CD8-positive, alpha-beta memory T cell (primary cell): ENCODE results near the gene CHST10. TPM values are rescaled to one million over a fixed set of nuclear protein-coding genes. Genes with fewer than 3 reads are reported as not detected.
A peak's percentile ranks its signal among the peaks of the same experiment; 100 is the strongest.

Source experiments
- CTCF ChIA-PET: fragments of 350-600 bp; sonication (Branson Sonifier 250); formaldehyde crosslinking; loops from one replicate; lab custom pipeline; 2021; ENCODE audit warnings: antibody characterized with exemption; lab: Charles Lee
- POLR2A ChIA-PET: fragments of 350-600 bp; sonication (Branson Sonifier 250); formaldehyde crosslinking; loops from one replicate; lab custom pipeline; 2021; ENCODE audit warnings: antibody characterized with exemption; lab: Charles Lee
- DNase-seq, 5 donors: peaks; one replicate each; pipeline versions ENCODE4 v3.0.0 to v3.0.0-alpha.2; 2020 to 2022; ENCODE audit warnings: mixed read lengths in 1 of 5
- H3K27ac ChIP-seq: one replicate; pipeline ENCODE4 v1.7.0; 2013; ENCODE audit warnings: low read depth, mild to moderate bottlenecking, low read length, moderate library complexity
- H3K27me3 ChIP-seq: 2 replicates; pipeline ENCODE4 v1.7.0; 2013; ENCODE audit warnings: low read length, mild to moderate bottlenecking; ENCODE audit not compliant: insufficient read depth, poor library complexity, severe bottlenecking
- H3K36me3 ChIP-seq: 2 replicates; pipeline ENCODE4 v1.7.0; 2013; ENCODE audit warnings: mild to moderate bottlenecking, low read length, moderate library complexity; ENCODE audit not compliant: insufficient read depth
- H3K4me1 ChIP-seq: 2 replicates; pipeline ENCODE4 v1.7.0; 2013; ENCODE audit warnings: mild to moderate bottlenecking, low read length, moderate library complexity; ENCODE audit not compliant: insufficient read depth
- H3K4me3 ChIP-seq: 2 replicates; pipeline ENCODE4 v1.7.0; 2013; ENCODE audit warnings: mild to moderate bottlenecking, low read length
- H3K9me3 ChIP-seq: 2 replicates; pipeline ENCODE4 v1.7.0; 2013; ENCODE audit warnings: mild to moderate bottlenecking, low read length
- H3K27ac Mint-ChIP-seq, 8 donors: one replicate each; pipeline ENCODE4 v1.8.0; 2020 to 2021; ENCODE audit warnings: mixed read lengths in 8 of 8, mild to moderate bottlenecking in 6 of 8, inconsistent platforms in 3 of 8, moderate library complexity in 3 of 8
- H3K27me3 Mint-ChIP-seq, 2 donors: one replicate each; pipeline ENCODE4 v1.8.0; 2020 to 2021; ENCODE audit warnings: mixed read lengths in 2 of 2, mild to moderate bottlenecking in 1 of 2, moderate library complexity in 1 of 2
- H3K36me3 Mint-ChIP-seq, 3 donors: one replicate each; pipeline ENCODE4 v1.8.0; 2020 to 2021; ENCODE audit warnings: mixed read lengths in 3 of 3, inconsistent platforms in 1 of 3, mild to moderate bottlenecking in 1 of 3
- H3K4me1 Mint-ChIP-seq, 3 donors: one replicate each; pipeline ENCODE4 v1.8.0; 2020 to 2021; ENCODE audit warnings: mixed read lengths in 3 of 3, inconsistent platforms in 1 of 3, mild to moderate bottlenecking in 1 of 3
- H3K4me3 Mint-ChIP-seq, 7 donors: one replicate each; pipeline ENCODE4 v1.8.0; 2020 to 2021; ENCODE audit warnings: mixed read lengths in 7 of 7, mild to moderate bottlenecking in 6 of 7, moderate library complexity in 4 of 7, inconsistent platforms in 2 of 7
- H3K9me3 Mint-ChIP-seq, 5 donors: one replicate each; pipeline ENCODE4 v1.8.0; 2020 to 2022; ENCODE audit warnings: mixed read lengths in 5 of 5, mild to moderate bottlenecking in 3 of 5, moderate library complexity in 2 of 5, inconsistent platforms in 1 of 5
- polyA plus RNA-seq: library from polyadenylated mRNA; unstranded; fragments of 300-500 nt; fragmentation: Illumina TruSeq; gene quantifications from one replicate; pipeline ENCODE4 v1.2.3, GENCODE V29; 2021
- total RNA-seq, 2 experiments: library from RNA; stranded (reverse); gene quantifications; one replicate each; pipeline ENCODE4 v1.2.3, GENCODE V29; 2021

CHST10 gene
- total and polyA plus RNA-seq, 3 experiments from 2014 or later = 7.2 to 15.5 (median 11.0) TPM

DNA sequence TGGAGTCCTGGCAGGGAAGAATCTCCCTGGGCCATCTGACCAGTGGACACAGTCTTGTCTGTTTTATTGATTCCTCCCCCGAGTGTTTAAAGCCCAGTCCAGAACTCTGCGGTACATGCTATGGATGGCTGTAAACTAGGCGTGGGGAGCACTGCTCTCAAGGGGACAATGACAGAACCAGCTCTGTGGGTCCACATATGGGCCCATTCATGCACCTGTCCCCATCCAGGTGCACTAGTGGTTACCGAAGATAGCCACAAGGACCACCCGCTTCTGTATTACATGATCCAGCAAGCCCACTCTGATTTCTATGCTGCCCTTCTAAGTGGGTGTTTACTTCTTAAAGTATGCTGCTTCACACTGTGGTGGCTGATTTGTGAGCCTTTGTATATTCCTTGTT is 21.0 kb downstream of the CHST10 start:
- Mint-ChIP-seq H3K4me1 (no peaks in the 10 kb centered on the region), H3K27me3 (no peaks in the 10 kb centered on the region), H3K9me3 (no peaks in the 10 kb centered on the region), H3K36me3 (peaks cover 0 to 60% (median 1%) of the 10 kb centered on the region in 3 donors), H3K27ac (peak overlapping the region in 1 of 8 donors; percentile 8), H3K4me3 (no peak overlapping the region)
- Histone ChIP-seq H3K4me3 (no peak overlapping the region), H3K36me3 (no peaks in the 10 kb centered on the region), H3K27ac (no peak overlapping the region), H3K27me3 (no peaks in the 10 kb centered on the region), H3K9me3 (no peaks in the 10 kb centered on the region), H3K4me1 (no peaks in the 10 kb centered on the region)
- ChIA-PET CTCF (no interaction called here), POLR2A (no interaction called here)
- no peak for DNase-seq

DNA sequence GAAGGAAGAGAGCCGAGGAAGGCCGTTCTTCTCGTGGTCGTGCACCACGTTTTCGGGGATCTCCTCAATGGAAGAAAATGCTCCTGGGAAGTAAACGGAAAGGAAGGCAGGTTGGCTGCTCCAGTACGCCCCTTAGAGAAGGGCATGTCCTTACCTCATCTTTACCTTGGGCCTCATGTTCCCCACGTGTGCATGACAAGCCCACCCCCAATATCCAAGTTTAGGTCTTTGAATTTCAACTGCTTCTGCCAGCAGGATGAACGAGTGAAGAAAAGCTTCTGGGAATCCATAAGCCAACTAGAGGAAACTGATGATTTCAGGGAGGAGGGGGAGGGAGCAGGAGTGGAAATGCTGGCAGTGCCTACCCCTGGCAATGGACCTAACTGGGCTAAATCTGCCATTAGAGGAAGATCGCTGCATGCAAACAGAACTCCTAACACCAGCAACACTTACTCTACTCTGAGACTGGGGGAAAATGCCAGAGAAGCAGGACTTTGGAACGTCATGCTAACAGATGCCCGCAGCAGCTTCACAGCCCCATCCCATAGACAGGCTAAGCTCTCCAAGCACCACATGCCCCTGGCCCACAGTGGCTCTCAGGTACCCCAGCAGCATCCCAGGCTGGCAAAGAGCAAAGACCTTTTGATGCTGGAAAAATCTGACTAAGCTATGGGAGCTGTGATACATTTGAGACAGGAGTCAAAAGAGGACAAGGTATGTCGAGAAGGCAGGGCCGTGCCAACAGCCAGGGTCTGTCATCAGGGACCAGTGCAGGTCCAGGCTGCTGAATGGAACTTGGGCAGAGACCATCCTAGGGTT is 21.7 kb downstream of the CHST10 start:
- H3K4me3 Mint-ChIP-seq = no peak overlapping the region
- no peaks in the 10 kb centered on the region for H3K27me3 Mint-ChIP-seq
- peak overlapping the region in 1 of 8 donors; percentile 8 for H3K27ac Mint-ChIP-seq
- POLR2A ChIA-PET = no interaction called here
- CTCF ChIA-PET = no interaction called here
- no peaks in the 10 kb centered on the region for H3K4me1 ChIP-seq
- no peaks in the 10 kb centered on the region for H3K4me1 Mint-ChIP-seq
- no peak for DNase-seq
- no peaks in the 10 kb centered on the region for H3K36me3 ChIP-seq
- H3K27me3 ChIP-seq = no peaks in the 10 kb centered on the region
- H3K27ac ChIP-seq = no peak overlapping the region
- H3K9me3 Mint-ChIP-seq = no peaks in the 10 kb centered on the region
- H3K36me3 Mint-ChIP-seq = peaks cover 0 to 56% (median 0%) of the 10 kb centered on the region in 3 donors
- H3K9me3 ChIP-seq = no peaks in the 10 kb centered on the region
- H3K4me3 ChIP-seq = no peak overlapping the region

DNA sequence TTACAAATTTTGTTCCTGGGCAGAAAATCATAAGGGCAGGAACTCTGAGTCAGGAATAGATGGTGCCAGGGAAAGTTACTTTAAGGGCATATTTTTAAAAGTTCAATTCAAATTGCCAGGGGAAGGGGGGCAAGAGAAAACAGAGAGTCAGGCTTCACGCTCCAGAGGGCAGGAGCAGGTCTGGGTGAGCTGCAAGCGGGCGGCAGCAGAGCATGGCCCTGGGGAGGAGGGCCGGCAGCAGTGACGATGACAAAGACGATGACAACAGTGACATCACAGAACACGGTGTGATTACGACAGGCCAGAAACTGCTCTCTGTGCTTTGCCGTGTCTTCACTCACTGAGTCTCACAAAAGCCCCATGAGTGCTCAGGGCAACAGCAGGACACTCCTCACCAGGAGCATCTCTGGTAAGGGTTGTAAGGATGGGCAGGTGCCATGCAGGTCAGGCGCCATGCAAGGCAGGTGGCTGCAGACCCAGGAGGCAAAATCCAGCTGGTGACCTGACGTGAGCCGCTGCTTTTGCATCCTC is 23.3 kb downstream of the CHST10 start:
- no peak overlapping the region for H3K27ac Mint-ChIP-seq
- Histone ChIP-seq H3K9me3 (no peaks in the 10 kb centered on the region), H3K4me1 (no peaks in the 10 kb centered on the region), H3K36me3 (no peaks in the 10 kb centered on the region), H3K27me3 (no peaks in the 10 kb centered on the region), H3K4me3 (no peak overlapping the region), H3K27ac (no peak overlapping the region)
- ChIA-PET POLR2A (no interaction called here), CTCF (no interaction called here)
- no peak overlapping the region for H3K4me3 Mint-ChIP-seq
- H3K4me1 Mint-ChIP-seq = no peaks in the 10 kb centered on the region
- H3K9me3 Mint-ChIP-seq = no peaks in the 10 kb centered on the region
- DNase-seq = no peak
- H3K36me3 Mint-ChIP-seq = peaks cover 0 to 51% (median 0%) of the 10 kb centered on the region in 3 donors
- no peaks in the 10 kb centered on the region for H3K27me3 Mint-ChIP-seq

DNA sequence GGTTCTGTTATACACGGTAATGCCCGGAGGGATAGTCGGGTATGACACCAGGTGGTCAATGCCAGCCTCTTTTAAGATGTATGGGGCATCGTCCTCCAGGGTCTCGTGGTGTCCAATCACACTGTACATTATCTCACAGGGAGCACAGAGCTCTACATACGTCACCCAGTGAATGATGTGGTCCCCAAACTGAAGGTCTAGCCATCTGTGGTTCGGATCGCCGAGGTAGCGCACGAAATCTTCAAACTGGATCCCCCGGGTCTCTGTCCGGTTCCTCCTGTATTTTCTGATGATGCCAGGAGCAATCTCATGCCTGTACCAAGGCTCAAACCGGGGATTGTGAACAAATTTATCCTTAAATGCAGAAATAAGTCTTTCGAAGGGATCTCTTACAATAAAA is 24.1 kb downstream of the CHST10 start:
- DNase-seq = no peak
- Mint-ChIP-seq H3K36me3 (peaks cover 0 to 51% (median 0%) of the 10 kb centered on the region in 3 donors), H3K4me3 (no peak overlapping the region), H3K9me3 (no peaks in the 10 kb centered on the region), H3K27ac (no peak overlapping the region), H3K4me1 (no peaks in the 10 kb centered on the region), H3K27me3 (no peaks in the 10 kb centered on the region)
- no peaks in the 10 kb centered on the region for H3K9me3 ChIP-seq
- H3K27me3 ChIP-seq = no peaks in the 10 kb centered on the region
- ChIA-PET POLR2A (no interaction called here), CTCF (no interaction called here)
- H3K36me3 ChIP-seq = no peaks in the 10 kb centered on the region
- no peak overlapping the region for H3K27ac ChIP-seq
- H3K4me3 ChIP-seq = no peak overlapping the region
- no peaks in the 10 kb centered on the region for H3K4me1 ChIP-seq

DNA sequence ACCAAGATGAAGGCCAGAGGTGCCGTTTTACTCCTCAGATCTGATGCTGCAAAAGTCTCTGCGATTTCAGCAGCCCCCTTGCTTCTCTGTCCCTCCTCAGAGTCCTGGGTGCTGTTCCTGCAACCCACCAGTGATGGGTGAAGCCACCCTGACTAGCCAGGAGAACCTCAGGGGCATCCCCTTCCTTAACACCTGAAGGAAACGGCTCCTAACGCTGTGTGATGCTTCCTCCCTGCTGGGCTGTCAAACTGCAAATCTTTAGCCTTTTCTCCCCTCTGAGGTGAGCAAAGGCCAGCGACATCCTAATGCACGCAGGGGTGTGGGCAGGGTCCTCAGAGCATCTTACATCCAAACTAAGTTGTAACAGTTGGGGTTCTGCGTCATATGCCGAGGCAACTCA is 24.8 kb downstream of the CHST10 start:
- CTCF ChIA-PET = no interaction called here
- Histone ChIP-seq H3K27ac (no peak overlapping the region), H3K27me3 (no peaks in the 10 kb centered on the region), H3K36me3 (no peaks in the 10 kb centered on the region), H3K9me3 (no peaks in the 10 kb centered on the region), H3K4me3 (no peak overlapping the region), H3K4me1 (no peaks in the 10 kb centered on the region)
- H3K27me3 Mint-ChIP-seq = no peaks in the 10 kb centered on the region
- DNase-seq = no peak
- no peak overlapping the region for H3K4me3 Mint-ChIP-seq
- no peaks in the 10 kb centered on the region for H3K9me3 Mint-ChIP-seq
- H3K4me1 Mint-ChIP-seq = no peaks in the 10 kb centered on the region
- H3K36me3 Mint-ChIP-seq = peaks cover 0 to 50% (median 0%) of the 10 kb centered on the region in 3 donors
- H3K27ac Mint-ChIP-seq = no peak overlapping the region
- POLR2A ChIA-PET = no interaction called here

DNA sequence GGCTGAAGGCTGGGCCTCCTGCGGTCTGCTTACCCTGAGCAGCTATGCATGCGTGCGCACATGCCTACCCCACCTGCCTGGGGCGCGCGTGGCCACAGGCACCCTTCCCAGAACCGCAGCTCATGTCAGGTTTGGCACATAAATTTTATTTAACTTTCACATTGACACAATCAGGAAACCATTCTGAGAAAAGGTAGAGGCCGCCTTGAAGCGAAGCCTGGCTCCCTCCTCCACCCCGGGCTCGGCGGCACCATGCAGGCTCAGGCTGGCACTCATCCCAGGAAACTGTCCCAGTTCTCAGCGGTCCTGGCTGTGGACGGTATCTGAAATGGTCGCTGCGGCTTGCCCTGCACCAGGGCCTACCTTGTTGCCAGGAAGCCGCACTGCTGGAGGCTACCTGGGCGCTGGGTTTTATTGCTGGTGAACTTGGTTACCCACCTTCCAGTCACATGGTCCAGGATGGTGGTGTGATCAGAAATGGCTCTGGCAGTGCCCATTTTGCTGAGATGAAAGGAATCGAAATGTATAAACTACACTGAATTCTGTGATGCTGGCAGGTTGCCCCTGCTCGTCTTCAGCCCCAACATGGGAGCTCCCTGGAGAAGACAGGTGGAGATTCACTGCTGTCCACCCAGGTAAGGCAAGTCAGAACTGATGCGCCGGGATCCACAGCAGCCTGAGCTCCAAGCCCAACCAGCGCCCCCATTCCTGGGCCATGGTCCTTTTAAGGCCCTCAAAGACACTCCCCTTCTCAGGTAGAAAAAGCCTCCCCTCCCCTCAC is 25.5 kb downstream of the CHST10 start:
- Histone ChIP-seq H3K27ac (no peak overlapping the region), H3K4me3 (no peak overlapping the region), H3K36me3 (no peaks in the 10 kb centered on the region), H3K9me3 (no peaks in the 10 kb centered on the region), H3K27me3 (no peaks in the 10 kb centered on the region), H3K4me1 (no peaks in the 10 kb centered on the region)
- H3K27me3 Mint-ChIP-seq = no peaks in the 10 kb centered on the region
- H3K27ac Mint-ChIP-seq = no peak overlapping the region
- peaks cover 0 to 42% (median 0%) of the 10 kb centered on the region in 3 donors for H3K36me3 Mint-ChIP-seq
- no peaks in the 10 kb centered on the region for H3K9me3 Mint-ChIP-seq
- no peak for DNase-seq
- no peaks in the 10 kb centered on the region for H3K4me1 Mint-ChIP-seq
- ChIA-PET CTCF (interaction anchor here (0.9 kb wide), 1 partner anchor 49 kb away, joined by 3 read pairs; no protein-coding TSS in a partner anchor), POLR2A (no interaction called here)
- no peak overlapping the region for H3K4me3 Mint-ChIP-seq

DNA sequence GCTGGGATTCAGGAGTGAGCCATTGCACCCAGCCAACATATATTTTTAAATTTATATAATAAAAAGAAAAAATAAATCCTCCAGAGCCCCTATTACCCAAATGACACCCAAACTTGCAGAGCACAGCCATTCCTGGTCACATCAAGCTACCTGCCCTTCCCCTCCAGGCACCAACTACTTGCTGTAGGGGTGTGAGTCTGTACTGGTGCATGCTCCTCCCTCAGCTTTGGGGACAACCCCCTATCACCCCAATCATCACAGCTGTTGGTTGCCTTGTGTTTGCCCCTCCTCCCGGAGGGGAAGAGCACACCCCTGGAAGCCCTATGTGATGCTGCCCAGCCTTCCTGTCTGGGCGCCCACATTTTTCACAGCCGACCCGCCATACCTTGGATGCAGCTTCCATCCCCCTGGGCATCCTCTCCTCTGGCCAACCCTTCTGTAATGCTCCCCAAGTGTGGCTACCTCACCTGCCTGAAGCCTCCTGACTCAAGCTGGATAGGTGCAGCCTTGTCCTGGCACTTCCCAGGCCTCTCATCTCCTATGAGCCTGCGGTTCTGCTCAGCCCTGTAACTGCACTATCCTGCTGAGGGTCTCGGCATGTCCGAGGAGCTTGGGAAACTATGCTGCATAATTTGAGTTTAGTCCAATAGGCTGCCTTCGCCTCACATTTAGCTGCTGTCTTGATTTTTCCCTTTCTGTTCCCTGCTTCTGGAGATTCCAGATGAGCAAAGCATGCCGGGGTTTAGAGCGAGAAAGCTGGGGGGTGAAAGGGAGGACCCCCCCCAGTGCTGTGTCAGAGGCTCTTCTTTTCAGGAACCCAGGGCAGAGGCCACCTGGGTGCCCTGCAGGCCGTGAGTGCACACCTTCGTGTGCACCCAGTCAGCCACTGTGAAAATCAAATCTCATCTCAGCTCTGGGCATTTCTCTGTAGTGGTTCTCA is 27.2 kb downstream of the CHST10 start:
- Histone ChIP-seq H3K27ac (no peak overlapping the region), H3K36me3 (no peaks in the 10 kb centered on the region), H3K9me3 (no peaks in the 10 kb centered on the region), H3K4me1 (no peaks in the 10 kb centered on the region), H3K4me3 (no peak overlapping the region), H3K27me3 (no peaks in the 10 kb centered on the region)
- POLR2A ChIA-PET = no interaction called here
- Mint-ChIP-seq H3K9me3 (no peaks in the 10 kb centered on the region), H3K4me1 (no peaks in the 10 kb centered on the region), H3K27me3 (no peaks in the 10 kb centered on the region), H3K36me3 (peaks cover 0 to 26% (median 2%) of the 10 kb centered on the region in 3 donors), H3K27ac (no peak overlapping the region), H3K4me3 (no peak overlapping the region)
- CTCF ChIA-PET = interaction anchor here (1.5 kb wide), 1 partner anchor 10 kb away, joined by 5 read pairs; no protein-coding TSS in a partner anchor
- no peak for DNase-seq
